ENCODE data around the gene YES1. TPM values are rescaled to one million over a fixed set of nuclear protein-coding genes. Genes with fewer than 3 reads are reported as not detected.

YES1 gene
- total and polyA plus RNA-seq, 4 donors, result 12.5 to 57.6 (median 21.9) TPM

- H3K9ac ChIP-seq (ENCODE audit: low read depth in 1 of 2, low read length in 2 of 2), result peak overlapping the region; percentile 75 to 96
- H3K9me3 ChIP-seq (ENCODE audit: control insufficient read depth in 4 of 4, low read length in 3 of 4), result no peaks in the 10 kb centered on the region
- 29% methylated on average over 8 of the region's 8 CpGs for WGBS
- peak overlapping the region; percentile 79 to 85 (median 83) for H3K4me3 ChIP-seq (ENCODE audit: low read depth in 1 of 3, low read length in 3 of 3)
- H3K4me1 ChIP-seq (ENCODE audit: control insufficient read depth in 4 of 4, insufficient read depth in 4 of 4, low read length in 3 of 4), result peaks cover 0 to 13% (median 4%) of the 10 kb centered on the region in 4 donors
- peaks cover 0 to 6% (median 5%) of the 10 kb centered on the region in 4 donors for H3K36me3 ChIP-seq (ENCODE audit: control insufficient read depth in 4 of 4, insufficient read depth in 3 of 4, low read depth in 1 of 4, low read length in 3 of 4)
- no peak for TF ChIP-seq TAF1 (conservative IDR thresholded peaks at IDR 0.05)
- no peak for TF ChIP-seq REST (IDR thresholded peaks at IDR 0.05)
- TF ChIP-seq NR2F2 (IDR thresholded peaks at IDR 0.05), result no peak
- TF ChIP-seq RXRA (IDR thresholded peaks at IDR 0.05), result no peak
- TF ChIP-seq HNF4G (IDR thresholded peaks at IDR 0.05), result no peak
- TF ChIP-seq JUND (IDR thresholded peaks at IDR 0.05), result no peak
- TF ChIP-seq HNF4A (conservative IDR thresholded peaks at IDR 0.05), result no peak
- no peak for TF ChIP-seq YY1 (IDR thresholded peaks at IDR 0.05)
- TF ChIP-seq GABPA (IDR thresholded peaks at IDR 0.05 in 1 of 2, conservative IDR thresholded peaks at IDR 0.05 in 1 of 2), result no peak
- no peak for TF ChIP-seq ATF3 (IDR thresholded peaks at IDR 0.05)
- no peak for TF ChIP-seq CTCF (IDR thresholded peaks at IDR 0.05; ENCODE audit: low read depth, low read length, missing input control)
- no peak for TF ChIP-seq MAX (IDR thresholded peaks at IDR 0.05)
- no peak for TF ChIP-seq FOXA1 (IDR thresholded peaks at IDR 0.05)
- TF ChIP-seq RAD21 (IDR thresholded peaks at IDR 0.05), result no peak
- TF ChIP-seq FOXA2 (IDR thresholded peaks at IDR 0.05), result no peak
- TF ChIP-seq EGR1 (IDR thresholded peaks at IDR 0.05; ENCODE audit: low read depth in 2 of 2), result no peak
- TF ChIP-seq ZBTB33 (IDR thresholded peaks at IDR 0.05), result no peak
- TF ChIP-seq SP1 (IDR thresholded peaks at IDR 0.05), result no peak
- no peaks in the 10 kb centered on the region for H3K27me3 ChIP-seq (ENCODE audit: control insufficient read depth in 4 of 4, insufficient read depth in 4 of 4, low read length in 3 of 4)
- no peak for DNase-seq (ENCODE audit: low spot score)
- H3K27ac ChIP-seq (ENCODE audit: low read depth in 1 of 2, low read length in 2 of 2), result peak overlapping the region; percentile 93 to 99
These were observed 100.8 kb downstream of the YES1 start for GRCh38 chr18:711310-711656.

All from liver (tissue), 9 donors.